Endodermal cell (in vitro differentiated cells): ENCODE results near the gene ACAD10. TPM values are rescaled to one million over a fixed set of nuclear protein-coding genes. Genes with fewer than 3 reads are reported as not detected.
"Not testable (repeated sequence)": the region's sequence is repeated elsewhere in the genome, so short reads cannot be mapped to it uniquely, and the experiment has no call there.

Experiments
- DNase-seq: peaks from one replicate; pipeline ENCODE4 v3.0.0-alpha.2; 2017
- H3K27ac ChIP-seq: 2 replicates; pipeline ENCODE4 v1.5.1; 2013; ENCODE audit warnings: mild to moderate bottlenecking, low read depth, low read length, moderate library complexity
- H3K27me3 ChIP-seq: 2 replicates; pipeline ENCODE4 v1.6.1; 2013; ENCODE audit warnings: mild to moderate bottlenecking, low read length, moderate library complexity; ENCODE audit not compliant: insufficient read depth, control insufficient read depth, poor library complexity, severe bottlenecking
- H3K36me3 ChIP-seq: 2 replicates; pipeline ENCODE4 v1.7.0; 2013; ENCODE audit warnings: mild to moderate bottlenecking, low read length, moderate library complexity; ENCODE audit not compliant: control insufficient read depth, insufficient read depth
- H3K4me1 ChIP-seq: one replicate; pipeline ENCODE4 v1.7.0; 2013; ENCODE audit warnings: low read length; ENCODE audit not compliant: control insufficient read depth, insufficient read depth
- H3K4me3 ChIP-seq: 2 replicates; pipeline ENCODE4 v1.5.1; 2013; ENCODE audit warnings: mild to moderate bottlenecking, low read length, moderate library complexity
- H3K9ac ChIP-seq: 2 replicates; pipeline ENCODE4 v1.6.1; 2013; ENCODE audit warnings: mild to moderate bottlenecking, low read length, moderate library complexity; ENCODE audit not compliant: poor library complexity, severe bottlenecking; ENCODE audit errors: extremely low read depth
- H3K9me3 ChIP-seq: 2 replicates; pipeline ENCODE4 v1.6.1; 2013; ENCODE audit warnings: mild to moderate bottlenecking, low read length, moderate library complexity; ENCODE audit not compliant: control insufficient read depth
- H3K27ac Mint-ChIP-seq: 2 replicates; pipeline ENCODE4 v1.8.0; 2020; ENCODE audit warnings: mixed read lengths
- H3K27me3 Mint-ChIP-seq: 2 replicates; pipeline ENCODE4 v1.8.0; 2021; ENCODE audit warnings: mild to moderate bottlenecking, mixed read lengths; ENCODE audit not compliant: insufficient read depth
- H3K36me3 Mint-ChIP-seq: 2 replicates; pipeline ENCODE4 v1.8.0; 2020; ENCODE audit warnings: low read depth, mixed read lengths
- H3K4me1 Mint-ChIP-seq: 2 replicates; pipeline ENCODE4 v1.8.0; 2020; ENCODE audit warnings: mixed read lengths
- H3K4me3 Mint-ChIP-seq: 2 replicates; pipeline ENCODE4 v1.8.0; 2020; ENCODE audit warnings: mild to moderate bottlenecking, moderate library complexity, mixed read lengths
- H3K9me3 Mint-ChIP-seq: 2 replicates; pipeline ENCODE4 v1.8.0; 2020; ENCODE audit warnings: mild to moderate bottlenecking, mixed read lengths
- CTCF ChIP-seq: fragments of 200-600 bp; sonication (generic); conservative IDR thresholded peaks from 2 replicates; pipeline ENCODE4 v1.5.0; 2021; ENCODE audit warnings: antibody characterized with exemption, mild to moderate bottlenecking
- WGBS, 2 experiments: methylation state at CpG; one replicate each; pipeline versions ENCODE4 v1.1.5 to v1.1.7; 2013; ENCODE audit warnings: missing lambda C conversion rate in 2 of 2, mixed read lengths in 1 of 2; ENCODE audit not compliant: insufficient coverage in 1 of 2, insufficient read length in 1 of 2; 5-methylcytosine and 5-hydroxymethylcytosine counted together
- total RNA-seq, 2 donors: library from RNA; stranded (reverse); fragmentation: NEBNext Ultra II Directional in 1 of 2; extraction: Animal tissue kit (Norgen Biotek cat#: 25700) in 1 of 2; gene quantifications; 2 replicates in 1 of 2; 3 replicates in 1 of 2; pipeline ENCODE4 v1.2.1, GENCODE V29; 2021

ACAD10 gene
- total RNA-seq, 2 donors from 2014 or later = 43.7 to 47.0 TPM

GRCh38 chr12:111645433-111645832 is 40.4 kb upstream of the ACAD10 start:
- Mint-ChIP-seq H3K4me3 (no peak overlapping the region), H3K27ac (peak overlapping the region; percentile 64), H3K4me1 (no peaks in the 10 kb centered on the region), H3K27me3 (no peaks in the 10 kb centered on the region), H3K9me3 (no peaks in the 10 kb centered on the region), H3K36me3 (peaks cover 67% of the 10 kb centered on the region)
- H3K4me3 ChIP-seq = no peak overlapping the region
- H3K27ac ChIP-seq = no peak overlapping the region
- H3K9ac ChIP-seq = no peak overlapping the region
- H3K9me3 ChIP-seq = no peaks in the 10 kb centered on the region
- DNase-seq = no peak
- 96 to 97% methylated on average over 4 to 5 of the region's 5 CpGs for WGBS, 2 experiments
- no peak for TF ChIP-seq CTCF
- no peaks in the 10 kb centered on the region for H3K4me1 ChIP-seq
- peaks cover 61% of the 10 kb centered on the region for H3K36me3 ChIP-seq
- H3K27me3 ChIP-seq = no peaks in the 10 kb centered on the region

DNA sequence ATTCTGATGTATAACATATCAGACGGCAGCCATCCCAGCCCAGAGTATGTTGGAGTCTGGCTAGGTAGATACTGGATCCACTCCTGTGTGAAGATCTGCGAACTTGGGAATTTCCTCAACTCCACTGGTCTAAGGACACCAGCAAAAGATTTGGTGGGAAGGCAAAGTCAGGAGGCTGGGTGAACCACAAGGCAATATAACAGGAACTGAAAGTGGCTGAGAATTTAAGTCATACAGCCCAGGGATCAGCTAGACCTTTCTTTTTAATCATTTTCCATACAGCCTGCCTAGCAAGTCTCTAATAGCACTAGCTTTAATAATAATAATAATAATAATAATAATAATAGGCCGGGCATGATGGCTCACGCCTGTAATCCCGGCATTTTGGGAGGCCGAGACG is 34.9 kb upstream of the ACAD10 start:
- Histone ChIP-seq H3K36me3 (peaks cover 66% of the 10 kb centered on the region), H3K4me3 (no peak overlapping the region), H3K9me3 (no peaks in the 10 kb centered on the region), H3K27ac (no peak overlapping the region), H3K9ac (no peak overlapping the region), H3K27me3 (no peaks in the 10 kb centered on the region), H3K4me1 (no peaks in the 10 kb centered on the region)
- H3K9me3 Mint-ChIP-seq = no peaks in the 10 kb centered on the region
- no peak for DNase-seq
- H3K36me3 Mint-ChIP-seq = peaks cover 58% of the 10 kb centered on the region
- no peak overlapping the region for H3K27ac Mint-ChIP-seq
- H3K27me3 Mint-ChIP-seq = no peaks in the 10 kb centered on the region
- WGBS, 2 experiments = 89 to 97% methylated on average over 4 to 7 of the region's 7 CpGs
- H3K4me1 Mint-ChIP-seq = no peaks in the 10 kb centered on the region
- no peak for TF ChIP-seq CTCF
- H3K4me3 Mint-ChIP-seq = no peak overlapping the region

DNA sequence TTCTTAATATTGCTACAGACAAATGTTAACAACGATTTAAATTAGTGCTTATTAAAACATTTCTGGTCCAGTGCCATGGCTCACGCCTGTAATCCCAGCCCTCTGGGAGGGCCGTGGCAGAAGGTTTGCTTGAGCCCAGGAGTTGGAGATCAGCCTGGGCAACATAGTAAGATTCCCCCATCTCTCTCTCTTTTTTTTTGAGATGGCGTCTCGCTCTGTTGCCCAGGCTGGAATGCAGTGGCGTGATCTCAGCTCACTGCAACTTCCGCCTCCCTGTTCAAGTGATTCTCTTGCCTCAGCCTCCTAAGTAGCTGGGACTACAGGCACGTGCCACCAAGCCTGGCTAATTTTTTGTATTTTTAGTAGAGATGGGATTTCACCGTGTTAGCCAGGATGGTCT is 33.3 kb upstream of the ACAD10 start:
- H3K9me3 Mint-ChIP-seq, H3K27ac ChIP-seq, DNase-seq, H3K4me1 Mint-ChIP-seq, H3K4me1 ChIP-seq, H3K4me3 Mint-ChIP-seq, H3K27me3 Mint-ChIP-seq, H3K9ac ChIP-seq, H3K27me3 ChIP-seq, H3K27ac Mint-ChIP-seq, H3K4me3 ChIP-seq, H3K9me3 ChIP-seq: not testable (repeated sequence)
- whole genome bisulfite sequencing, 2 experiments = 96 to 97% methylated on average over 9 of the region's 9 CpGs
- H3K36me3 Mint-ChIP-seq = peaks cover 51% of the 10 kb centered on the region
- peaks cover 60% of the 10 kb centered on the region for H3K36me3 ChIP-seq

DNA sequence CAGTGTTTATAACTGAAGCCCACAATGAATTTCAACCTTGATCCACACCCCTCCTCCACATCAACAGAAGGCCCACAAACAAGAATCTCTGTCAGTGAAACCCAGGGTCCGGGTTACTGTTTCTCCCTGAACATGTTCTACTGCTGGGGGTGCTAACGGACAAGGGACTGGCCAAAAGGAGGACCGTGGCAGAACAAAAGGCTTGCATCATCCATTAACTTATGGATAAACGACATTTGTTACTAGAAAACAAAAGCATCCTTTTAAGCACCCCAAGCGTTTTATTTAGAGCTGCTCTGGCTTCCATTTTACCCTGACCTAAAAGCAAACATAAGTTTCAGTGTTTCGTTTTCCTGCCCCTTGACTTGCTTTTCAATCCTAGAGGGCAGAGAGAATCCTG is 32.3 kb upstream of the ACAD10 start:
- 93 to 97% methylated on average over 6 of the region's 6 CpGs for WGBS, 2 experiments
- DNase-seq = no peak
- H3K4me1 Mint-ChIP-seq = no peaks in the 10 kb centered on the region
- Histone ChIP-seq H3K36me3 (peaks cover 64% of the 10 kb centered on the region), H3K9ac (no peak overlapping the region), H3K4me1 (no peaks in the 10 kb centered on the region), H3K27ac (no peak overlapping the region), H3K4me3 (no peak overlapping the region), H3K9me3 (no peaks in the 10 kb centered on the region), H3K27me3 (no peaks in the 10 kb centered on the region)
- no peak overlapping the region for H3K27ac Mint-ChIP-seq
- peaks cover 58% of the 10 kb centered on the region for H3K36me3 Mint-ChIP-seq
- TF ChIP-seq CTCF = no peak
- no peaks in the 10 kb centered on the region for H3K9me3 Mint-ChIP-seq
- no peaks in the 10 kb centered on the region for H3K27me3 Mint-ChIP-seq
- H3K4me3 Mint-ChIP-seq = no peak overlapping the region
